ENCODE results near the gene NRF1.

DNA sequence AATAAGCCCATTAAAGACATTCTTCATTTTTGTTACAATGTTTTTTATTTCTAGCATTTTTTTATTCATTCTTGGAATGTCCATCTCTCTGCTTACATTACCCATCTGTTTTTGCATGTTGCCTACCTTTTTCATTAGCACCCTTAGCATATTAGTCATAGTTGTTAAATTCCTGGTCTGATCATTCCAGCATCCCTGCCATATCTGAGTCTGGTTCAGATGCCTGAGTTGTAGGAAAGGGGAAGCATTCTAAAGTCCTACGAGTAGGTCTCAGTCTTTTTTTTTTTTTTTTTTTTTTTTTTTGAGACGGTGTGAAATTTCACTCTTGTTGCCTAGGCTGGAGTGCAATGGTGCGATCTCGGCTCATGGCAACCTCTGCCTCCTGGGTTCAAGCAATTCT, 19.7 kb upstream of the NRF1 start:
- no peak for TF ChIP-seq POLR2A (IDR thresholded peaks at IDR 0.05)
- TF ChIP-seq, protein P1, sequence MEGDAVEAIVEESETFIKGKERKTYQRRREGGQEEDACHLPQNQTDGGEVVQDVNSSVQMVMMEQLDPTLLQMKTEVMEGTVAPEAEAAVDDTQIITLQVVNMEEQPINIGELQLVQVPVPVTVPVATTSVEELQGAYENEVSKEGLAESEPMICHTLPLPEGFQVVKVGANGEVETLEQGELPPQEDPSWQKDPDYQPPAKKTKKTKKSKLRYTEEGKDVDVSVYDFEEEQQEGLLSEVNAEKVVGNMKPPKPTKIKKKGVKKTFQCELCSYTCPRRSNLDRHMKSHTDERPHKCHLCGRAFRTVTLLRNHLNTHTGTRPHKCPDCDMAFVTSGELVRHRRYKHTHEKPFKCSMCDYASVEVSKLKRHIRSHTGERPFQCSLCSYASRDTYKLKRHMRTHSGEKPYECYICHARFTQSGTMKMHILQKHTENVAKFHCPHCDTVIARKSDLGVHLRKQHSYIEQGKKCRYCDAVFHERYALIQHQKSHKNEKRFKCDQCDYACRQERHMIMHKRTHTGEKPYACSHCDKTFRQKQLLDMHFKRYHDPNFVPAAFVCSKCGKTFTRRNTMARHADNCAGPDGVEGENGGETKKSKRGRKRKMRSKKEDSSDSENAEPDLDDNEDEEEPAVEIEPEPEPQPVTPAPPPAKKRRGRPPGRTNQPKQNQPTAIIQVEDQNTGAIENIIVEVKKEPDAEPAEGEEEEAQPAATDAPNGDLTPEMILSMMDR (IDR thresholded peaks at IDR 0.05): no peak

Measured in ovary (tissue), 3 donors.